Mononuclear cell (primary cell): Measurements from ENCODE around the gene STRADB. TPM values are rescaled to one million over a fixed set of nuclear protein-coding genes. Genes with fewer than 3 reads are reported as not detected.
"Not testable (repeated sequence)": the region's sequence is repeated elsewhere in the genome, so short reads cannot be mapped to it uniquely, and the experiment has no call there.

Experiments used
- H3K27me3 ChIP-seq: 2 replicates; pipeline ENCODE4 v1.6.0; 2011; ENCODE audit warnings: low read length, control low read depth; ENCODE audit not compliant: insufficient read depth
- H3K4me1 ChIP-seq: 2 replicates; pipeline ENCODE4 v1.5.1; 2011; ENCODE audit warnings: mild to moderate bottlenecking, low read length, control low read depth; ENCODE audit not compliant: insufficient read depth
- H3K4me3 ChIP-seq: 2 replicates; pipeline ENCODE4 v1.5.1; 2011; ENCODE audit warnings: mild to moderate bottlenecking, low read length, moderate library complexity
- H3K9me3 ChIP-seq: 2 replicates; pipeline ENCODE4 v1.5.1; 2011; ENCODE audit warnings: low read depth, mild to moderate bottlenecking, control low read depth, low read length
- total RNA-seq: library from RNA; depleted of rRNA; stranded (reverse); fragments of >200 nt; gene quantifications from one replicate; pipeline ENCODE4 v1.2.3, GENCODE V29; 2012

Gene STRADB
- total RNA-seq, 1 donor: 17.8 TPM

DNA sequence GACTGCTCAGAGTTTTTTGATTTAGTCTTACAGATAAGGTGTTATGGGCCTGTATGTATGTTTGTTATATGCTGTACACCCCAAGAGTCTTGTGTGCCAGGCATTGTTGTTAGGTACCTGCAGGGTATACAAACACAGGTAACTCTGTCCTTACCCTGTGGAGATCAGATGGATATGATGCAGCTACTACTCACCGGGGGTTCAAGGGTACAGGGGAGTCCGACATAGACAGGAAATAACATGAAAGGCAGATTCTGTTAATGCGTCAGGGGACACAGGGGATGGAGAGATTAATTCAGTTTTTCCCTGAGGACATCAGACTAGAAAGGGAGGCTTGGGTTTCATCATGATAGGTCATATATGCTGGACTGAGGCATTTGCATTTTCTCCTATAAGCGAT, 31.6 kb upstream of the STRADB start:
- Histone ChIP-seq H3K9me3 (no peaks in the 10 kb centered on the region), H3K4me3 (no peak overlapping the region)

DNA sequence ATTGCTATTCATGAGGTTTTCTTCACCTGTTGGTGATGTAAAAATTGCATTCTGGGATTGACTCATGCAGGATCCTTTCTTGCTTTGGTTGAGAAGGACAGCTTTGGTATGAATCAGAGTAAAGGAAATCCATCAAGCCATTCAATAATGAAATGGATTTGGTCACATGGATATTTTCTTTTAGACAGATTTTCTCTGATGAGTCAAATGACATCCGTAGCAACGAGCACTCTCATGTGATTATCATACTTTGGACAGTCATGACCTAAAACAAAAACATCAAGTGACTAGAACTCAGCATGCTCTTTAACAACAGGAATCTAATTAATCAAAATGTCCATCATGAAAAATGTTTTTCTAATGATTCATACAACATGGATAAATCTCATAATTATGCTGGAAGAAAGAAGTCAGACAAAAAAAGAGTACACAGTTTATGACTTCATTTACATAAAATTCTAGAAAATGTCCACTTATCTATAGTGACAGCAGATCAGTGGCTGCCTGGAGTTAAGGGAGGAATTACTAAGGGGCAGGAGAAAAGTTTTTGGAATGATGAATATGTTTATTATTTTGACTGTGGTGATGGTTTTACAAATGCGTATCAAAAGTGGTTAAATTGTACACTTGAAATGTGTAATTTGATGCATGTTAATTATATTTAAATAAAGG, 31.0 kb upstream of the STRADB start:
- no peaks in the 10 kb centered on the region for H3K9me3 ChIP-seq
- H3K27me3 ChIP-seq: no peaks in the 10 kb centered on the region
- peaks cover 13% of the 10 kb centered on the region for H3K4me1 ChIP-seq
- no peak overlapping the region for H3K4me3 ChIP-seq

More for the DNA sequence above, 31.6 kb upstream of the STRADB start:
- Histone ChIP-seq H3K27me3 (no peaks in the 10 kb centered on the region), H3K4me1 (peaks cover 13% of the 10 kb centered on the region)

DNA sequence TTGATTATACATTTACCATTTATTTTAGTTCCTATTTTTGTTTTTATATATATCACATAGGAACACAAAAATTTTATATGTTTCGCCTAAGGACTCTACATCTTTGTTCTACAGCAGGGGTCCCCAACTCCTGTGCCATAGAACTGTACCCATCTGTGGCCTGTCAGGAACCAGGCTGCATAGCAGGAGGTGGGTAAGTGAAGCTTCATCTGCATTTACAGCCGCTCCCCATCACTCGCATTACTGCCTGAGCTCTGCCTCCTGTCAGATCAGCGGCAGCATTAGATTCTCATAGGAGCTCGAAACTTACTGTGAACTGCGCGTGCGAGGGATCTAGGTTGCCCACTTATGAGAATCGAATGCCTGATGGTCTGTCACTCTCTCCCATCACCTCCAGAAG, 25.6 kb upstream of the STRADB start:
- Histone ChIP-seq H3K27me3 (no peaks in the 10 kb centered on the region), H3K9me3 (no peaks in the 10 kb centered on the region), H3K4me3 (no peak overlapping the region), H3K4me1 (peaks cover 8% of the 10 kb centered on the region)

DNA sequence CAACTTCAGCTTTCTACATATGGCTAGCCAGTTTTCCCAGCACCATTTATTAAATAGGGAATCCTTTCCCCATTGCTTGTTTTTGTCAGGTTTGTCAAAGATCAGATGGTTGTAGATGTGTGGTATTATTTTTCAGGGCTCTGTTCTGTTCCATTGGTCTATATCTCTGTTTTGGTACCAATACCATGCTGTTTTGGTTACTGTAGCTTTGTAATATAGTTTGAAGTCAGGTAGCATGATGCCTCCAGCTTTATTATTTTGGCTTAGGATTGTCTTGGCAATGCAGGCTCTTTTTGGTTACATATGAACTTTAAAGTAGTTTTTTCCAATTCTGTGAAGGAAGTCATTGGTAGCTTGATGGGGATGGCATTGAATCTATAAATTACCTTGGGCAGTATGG, 23.2 kb upstream of the STRADB start:
- H3K4me1 ChIP-seq: peaks cover 11% of the 10 kb centered on the region
- not testable (repeated sequence) for H3K27me3 ChIP-seq, H3K4me3 ChIP-seq, H3K9me3 ChIP-seq

DNA sequence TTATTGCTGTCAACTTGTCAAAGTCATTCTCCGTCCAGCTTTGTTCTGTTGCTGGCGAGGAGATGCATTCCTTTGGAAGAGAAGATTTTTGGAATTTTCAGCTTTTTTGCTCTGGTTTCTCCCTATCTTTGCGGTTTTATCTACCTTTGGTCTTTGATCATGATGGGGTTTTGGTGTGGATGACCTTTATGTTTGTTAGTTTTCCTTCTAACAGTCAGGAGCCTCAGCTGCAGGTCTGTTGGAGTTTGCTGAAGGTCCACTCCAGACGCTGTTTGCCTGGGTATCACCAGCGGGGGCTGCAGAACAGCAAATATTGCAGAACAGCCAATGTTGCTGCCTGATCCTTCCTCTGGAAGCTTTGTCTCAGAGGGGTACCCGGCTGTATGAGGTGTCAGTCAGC, 21.7 kb upstream of the STRADB start:
- not testable (repeated sequence) for H3K4me3 ChIP-seq, H3K9me3 ChIP-seq, H3K27me3 ChIP-seq
- H3K4me1 ChIP-seq: peaks cover 15% of the 10 kb centered on the region

DNA sequence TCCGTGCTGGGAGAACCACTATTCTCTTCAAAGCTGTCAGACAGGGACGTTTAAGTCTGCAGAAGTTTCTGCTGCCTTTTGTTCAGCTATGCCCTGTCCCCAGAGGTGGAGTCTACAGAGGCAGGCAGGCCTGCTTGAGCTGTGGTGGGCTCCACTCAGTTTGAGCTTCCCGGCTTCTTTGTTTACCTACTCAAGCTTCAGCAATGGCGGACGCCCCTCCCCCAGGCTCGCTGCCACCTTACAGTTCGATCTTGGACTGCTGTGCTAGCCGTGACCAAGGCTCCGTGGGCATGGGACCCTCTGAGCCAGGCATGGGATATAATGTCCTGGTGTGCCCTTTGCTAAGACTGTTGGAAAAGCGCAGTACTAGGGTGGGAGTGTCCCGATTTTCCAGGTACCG, 21.2 kb upstream of the STRADB start:
- peaks cover 15% of the 10 kb centered on the region for H3K4me1 ChIP-seq
- H3K27me3 ChIP-seq, H3K4me3 ChIP-seq, H3K9me3 ChIP-seq: not testable (repeated sequence)

DNA sequence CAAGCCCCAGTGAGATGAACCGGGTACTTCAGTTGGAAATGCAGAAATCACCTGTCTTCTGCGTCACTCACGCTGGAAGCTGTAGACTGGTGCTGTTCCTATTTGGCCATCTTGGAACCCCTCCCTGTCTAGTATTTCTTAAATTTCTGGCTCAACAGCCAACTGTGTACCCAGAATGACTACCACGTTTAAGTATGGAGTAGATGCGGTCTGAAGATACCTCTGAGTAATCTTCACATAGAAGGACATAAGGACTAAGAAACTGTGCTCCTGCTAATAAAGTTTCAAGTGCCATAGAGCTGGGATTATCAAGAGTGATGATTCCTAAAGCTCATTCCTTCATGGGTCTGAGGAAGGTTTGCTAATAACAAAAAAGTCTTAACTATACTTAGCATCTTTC, 20.7 kb upstream of the STRADB start:
- H3K27me3 ChIP-seq: no peaks in the 10 kb centered on the region
- peaks cover 15% of the 10 kb centered on the region for H3K4me1 ChIP-seq
- no peak overlapping the region for H3K4me3 ChIP-seq
- no peaks in the 10 kb centered on the region for H3K9me3 ChIP-seq

DNA sequence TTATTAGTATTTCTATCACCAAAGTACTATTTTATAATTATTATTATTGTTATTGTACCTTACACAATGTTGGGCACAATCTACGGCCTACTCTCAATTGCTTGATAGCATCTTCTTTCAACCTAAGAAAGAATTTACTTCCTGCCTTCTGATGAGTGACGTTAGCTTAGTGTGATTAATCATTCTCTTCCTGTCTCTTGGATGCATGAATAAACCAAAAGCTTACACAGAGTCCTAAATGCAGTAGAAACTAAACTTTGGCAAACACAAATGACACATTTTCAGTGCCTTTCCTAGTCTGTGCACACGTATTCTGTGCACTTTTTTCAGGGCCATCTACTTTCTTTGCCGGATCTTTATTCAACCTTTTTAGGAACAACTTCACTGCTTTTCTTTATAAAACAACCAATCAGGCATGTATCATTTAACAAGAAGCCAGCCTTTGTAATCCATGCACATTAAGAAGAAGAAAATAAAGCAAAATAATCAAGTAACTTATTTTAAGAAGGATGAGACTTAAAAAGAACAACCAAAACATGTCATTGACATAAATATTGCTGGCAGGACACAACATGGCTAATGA, 19.4 kb upstream of the STRADB start:
- no peaks in the 10 kb centered on the region for H3K27me3 ChIP-seq
- no peaks in the 10 kb centered on the region for H3K9me3 ChIP-seq
- peaks cover 15% of the 10 kb centered on the region for H3K4me1 ChIP-seq
- H3K4me3 ChIP-seq: no peak overlapping the region

DNA sequence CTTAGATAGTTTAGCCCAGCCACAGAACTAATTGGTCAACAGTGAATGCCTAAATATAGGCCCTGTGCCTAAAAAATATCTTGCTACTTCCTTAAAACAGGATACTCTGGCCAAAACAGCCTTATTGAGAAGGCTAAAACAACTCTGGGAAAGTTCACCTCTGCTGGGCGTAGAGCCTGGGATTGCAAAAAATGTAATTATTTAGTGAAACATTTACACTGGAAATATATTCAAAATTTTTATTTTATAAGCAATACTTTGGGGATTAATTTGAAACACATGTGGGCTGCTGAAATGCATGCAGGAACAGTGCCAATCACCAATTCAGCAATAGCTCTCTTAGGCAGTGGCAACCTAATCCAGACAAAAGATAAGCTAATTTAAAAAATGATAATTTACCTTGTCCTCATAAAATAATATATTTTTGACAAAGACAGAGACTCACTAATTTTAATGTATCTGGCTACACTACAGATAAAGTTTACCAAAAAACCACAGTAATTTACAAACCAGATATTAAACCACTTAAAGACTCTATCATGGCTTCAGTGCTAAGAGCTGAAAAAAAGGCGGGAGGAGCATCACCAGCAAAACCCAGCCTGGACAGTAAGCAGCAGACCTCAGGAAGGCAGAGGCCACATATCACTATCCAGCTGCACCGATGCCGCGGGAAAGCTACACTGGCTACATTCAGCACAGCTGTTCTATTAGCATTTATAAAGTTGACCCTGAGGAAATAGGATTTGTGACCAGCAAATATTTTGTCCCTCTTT, 18.7 kb upstream of the STRADB start:
- H3K4me3 ChIP-seq: no peak overlapping the region
- no peaks in the 10 kb centered on the region for H3K9me3 ChIP-seq
- H3K27me3 ChIP-seq: no peaks in the 10 kb centered on the region
- peaks cover 15% of the 10 kb centered on the region for H3K4me1 ChIP-seq

DNA sequence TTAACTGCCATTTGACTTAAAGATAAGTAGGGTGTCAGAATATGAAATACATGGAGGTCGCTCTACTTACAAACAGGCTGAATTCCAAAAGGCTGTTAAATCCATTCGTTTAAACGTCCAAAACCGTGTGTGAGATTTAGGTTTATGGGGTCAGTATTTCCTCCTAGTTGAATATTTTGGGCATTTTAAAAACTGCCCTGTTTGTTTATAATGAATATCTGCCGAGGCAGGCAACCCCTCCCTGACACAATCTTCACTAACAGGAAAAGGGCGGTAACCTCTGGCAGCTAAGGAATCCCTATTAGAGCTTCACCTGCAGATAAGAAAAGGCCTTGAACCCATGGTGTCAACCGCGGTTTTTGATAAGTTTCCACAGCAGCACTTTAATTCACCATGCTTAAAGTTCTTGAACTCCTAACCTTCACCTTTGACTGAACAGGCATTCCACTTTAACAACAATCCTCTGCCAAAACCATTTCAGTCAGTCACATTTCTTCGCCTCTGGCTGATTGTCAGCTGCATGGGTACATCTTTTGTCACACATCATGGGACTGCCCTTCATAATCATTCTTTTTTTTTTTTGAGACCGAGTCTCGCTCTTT, 18.0 kb upstream of the STRADB start:
- Histone ChIP-seq H3K4me3 (no peak overlapping the region), H3K27me3 (no peaks in the 10 kb centered on the region), H3K9me3 (no peaks in the 10 kb centered on the region), H3K4me1 (peaks cover 15% of the 10 kb centered on the region)

DNA sequence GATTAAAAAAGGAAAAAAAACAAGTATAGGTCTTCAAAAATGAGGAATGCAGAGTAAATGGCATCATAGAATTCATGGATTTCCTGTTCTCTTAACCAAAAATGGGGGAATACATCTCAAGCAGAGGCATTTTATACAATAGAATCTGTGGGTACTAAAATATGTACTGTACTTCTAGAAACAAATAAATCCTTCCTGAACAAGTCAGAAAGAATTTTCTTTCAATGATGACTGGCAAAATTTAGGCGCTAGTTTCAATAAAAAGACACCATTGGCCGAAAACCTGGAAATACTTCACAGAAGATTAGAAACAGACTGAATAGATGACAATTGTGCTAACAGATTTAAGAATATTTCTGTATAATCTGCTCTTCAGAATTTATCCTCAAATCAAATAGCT, 15.4 kb upstream of the STRADB start:
- Histone ChIP-seq H3K4me1 (peaks cover 15% of the 10 kb centered on the region), H3K4me3 (no peak overlapping the region), H3K9me3 (no peaks in the 10 kb centered on the region)

DNA sequence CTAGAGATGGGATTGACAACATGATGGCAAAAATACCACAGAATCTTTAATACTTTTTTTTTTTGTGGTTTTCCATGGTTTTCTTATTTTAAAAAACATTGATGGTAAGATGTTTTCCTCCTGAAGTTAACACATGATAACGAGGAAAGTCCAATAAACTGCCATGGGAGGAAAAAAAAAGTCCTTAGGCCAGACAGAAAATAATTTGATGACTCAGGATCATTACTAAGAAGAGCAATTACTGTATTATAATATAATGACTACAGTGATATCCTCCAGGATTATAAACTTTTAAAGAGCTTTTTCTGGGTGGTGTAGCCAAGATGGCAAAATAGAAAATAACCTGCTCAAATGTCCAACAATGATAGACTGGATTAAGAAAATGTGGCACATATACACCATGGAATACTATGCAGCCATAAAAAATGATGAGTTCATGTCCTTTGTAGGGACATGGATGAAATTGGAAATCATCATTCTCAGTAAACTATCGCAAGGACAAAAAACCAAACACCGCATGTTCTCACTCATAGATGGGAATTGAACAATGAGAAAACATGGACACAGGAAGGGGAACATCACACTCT, 12.1 kb upstream of the STRADB start:
- not testable (repeated sequence) for H3K27me3 ChIP-seq, H3K4me1 ChIP-seq

More for the DNA sequence above, 15.4 kb upstream of the STRADB start:
- no peaks in the 10 kb centered on the region for H3K27me3 ChIP-seq

DNA sequence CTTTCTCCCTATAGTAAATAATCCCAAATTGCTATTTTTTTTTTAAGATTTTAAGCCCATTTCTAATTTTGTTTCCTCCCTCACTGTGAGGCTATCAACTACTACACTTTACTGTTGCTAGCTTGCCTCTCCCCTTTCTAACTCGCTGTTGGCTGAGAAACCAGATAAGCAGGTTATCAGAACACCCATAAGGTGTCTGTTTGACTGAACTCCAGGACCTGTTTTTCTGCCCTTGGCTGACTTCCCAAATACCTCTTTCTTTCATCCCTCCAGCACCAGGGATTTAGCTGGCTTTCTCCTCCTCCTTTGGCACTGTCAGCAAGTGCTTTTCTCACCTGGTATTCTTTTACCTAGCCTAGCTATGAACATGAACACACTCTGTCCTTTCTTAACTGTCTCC, 11.4 kb upstream of the STRADB start:
- no peaks in the 10 kb centered on the region for H3K27me3 ChIP-seq
- H3K4me3 ChIP-seq: no peak overlapping the region
- H3K9me3 ChIP-seq: no peaks in the 10 kb centered on the region
- peaks cover 9% of the 10 kb centered on the region for H3K4me1 ChIP-seq

More for the DNA sequence above, 12.1 kb upstream of the STRADB start:
- not testable (repeated sequence) for H3K4me3 ChIP-seq, H3K9me3 ChIP-seq

DNA sequence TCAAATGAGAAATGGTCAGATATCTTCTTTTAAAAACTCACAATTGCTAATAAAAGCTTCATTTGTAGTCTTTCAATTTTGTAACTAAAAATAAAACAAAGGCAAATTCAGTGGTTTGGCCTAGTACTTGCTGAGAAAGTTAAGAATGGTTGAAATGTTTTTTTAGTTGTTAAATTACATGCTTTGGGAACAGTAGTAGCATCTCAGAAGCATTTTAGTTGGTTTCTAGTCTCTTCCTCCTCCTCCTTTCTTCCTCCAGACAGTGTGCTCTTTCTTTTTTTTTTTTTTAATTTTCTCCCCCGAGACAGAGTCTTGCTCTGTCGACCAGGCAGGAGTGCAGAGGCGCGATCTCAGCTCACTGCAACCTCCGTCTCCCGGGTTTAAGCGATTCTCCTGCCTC, 10.1 kb upstream of the STRADB start:
- no peak overlapping the region for H3K4me3 ChIP-seq
- H3K9me3 ChIP-seq: no peaks in the 10 kb centered on the region
- peaks cover 15% of the 10 kb centered on the region for H3K4me1 ChIP-seq
- H3K27me3 ChIP-seq: no peaks in the 10 kb centered on the region
